ENCODE results near the gene MCCD1.
"Not testable (repeated sequence)": the region's sequence is repeated elsewhere in the genome, so short reads cannot be mapped to it uniquely, and the experiment has no call there.

The MCCD1 gene

GRCh38 chr6:31528821-31529328, at the start of gene MCCD1:
MCCD1 (plus strand) TSS chr6:31528962; CDS start chr6:31529015, 53 bp downstream.
- DNase-seq: no peak

- no peak for DNase-seq
Observed at GRCh38 chr6:31479151-31479932, 49.4 kb upstream of the MCCD1 start.

- DNase-seq: no peak
Observed at GRCh38 chr6:31479933-31480535, 48.7 kb upstream of the MCCD1 start.

- DNase-seq: no peak
Observed at GRCh38 chr6:31480574-31480973, 48.2 kb upstream of the MCCD1 start.

GRCh38 chr6:31483392-31483791, 45.4 kb upstream of the MCCD1 start:
- no peak for DNase-seq

- no peak for DNase-seq
Observed at GRCh38 chr6:31485055-31485454, 43.7 kb upstream of the MCCD1 start.

GRCh38 chr6:31486065-31486837, 42.5 kb upstream of the MCCD1 start:
- not testable (repeated sequence) for DNase-seq

GRCh38 chr6:31487674-31488073, 41.1 kb upstream of the MCCD1 start:
- not testable (repeated sequence) for DNase-seq

- DNase-seq: no peak
Observed at GRCh38 chr6:31489086-31489485, 39.7 kb upstream of the MCCD1 start.

- DNase-seq: no peak
Observed at GRCh38 chr6:31490115-31490873, 38.5 kb upstream of the MCCD1 start.

- not testable (repeated sequence) for DNase-seq
Observed at GRCh38 chr6:31493550-31493874, 35.2 kb upstream of the MCCD1 start.

- peak; percentile 74 for DNase-seq
Observed at GRCh38 chr6:31493875-31494694, 34.7 kb upstream of the MCCD1 start.

- no peak for DNase-seq
Observed at GRCh38 chr6:31495580-31495979, 33.2 kb upstream of the MCCD1 start.

- DNase-seq: not testable (repeated sequence)
Observed at GRCh38 chr6:31496826-31497225, 31.9 kb upstream of the MCCD1 start.

- peak; percentile 83 for DNase-seq
Observed at GRCh38 chr6:31497531-31498476, 31.0 kb upstream of the MCCD1 start, which contains the start of gene MICB. MICB (plus strand) TSS chr6:31498145; CDS start chr6:31498194, 49 bp downstream.

- no peak for DNase-seq
Observed at GRCh38 chr6:31498748-31499147, 30.0 kb upstream of the MCCD1 start.

- DNase-seq: not testable (repeated sequence)
Observed at GRCh38 chr6:31499648-31500047, 29.1 kb upstream of the MCCD1 start.

GRCh38 chr6:31502586-31502985, 26.2 kb upstream of the MCCD1 start:
- no peak for DNase-seq

- not testable (repeated sequence) for DNase-seq
Observed at GRCh38 chr6:31509036-31509435, 19.7 kb upstream of the MCCD1 start.

- DNase-seq: no peak
Observed at GRCh38 chr6:31510007-31510406, 18.8 kb upstream of the MCCD1 start.
